HepG2 (cell line): Measurements from ENCODE around the gene HOXD1. TPM values are rescaled to one million over a fixed set of nuclear protein-coding genes. Genes with fewer than 3 reads are reported as not detected.
A peak's percentile ranks its signal among the peaks of the same experiment; 100 is the strongest.

Source experiments
- ATAC-seq: fragments of 200-7000 bp; cut with Tn5 transposase; 3 replicates; pipeline ENCODE4 v1.9.1; 2020; ENCODE audit warnings: mild to moderate bottlenecking, moderate library complexity
- BruUV-seq: library from RNA; stranded (reverse); fragments of 400-500 nt; replicated peaks from 2 replicates; lab custom pipeline; 2021; lab: Mats Ljungman, UMichigan
- CTCF ChIA-PET: fragments of 300-600 bp; formaldehyde crosslinking; extraction: SDS; loops from one replicate; lab custom pipeline; 2021; ENCODE audit warnings: low total read pairs, inconsistent platforms, low intra/inter-chr PET ratio; lab: Yijun Ruan, JAX
- POLR2A ChIA-PET: fragments of 350-600 bp; sonication (Branson Sonifier 250); formaldehyde crosslinking; loops from one replicate; lab custom pipeline; 2020; ENCODE audit warnings: antibody characterized with exemption, inconsistent platforms; lab: Yijun Ruan, JAX
- DNase-seq: peaks from one replicate; pipeline ENCODE4 v3.0.0-alpha.2; 2015; ENCODE audit warnings: low spot score
- FAIRE-seq: peaks from 3 replicates; lab custom pipeline; 2011; peaks lifted over from hg19 to GRCh38; lab: Jason Lieb, UNC
- H2AFZ ChIP-seq: one replicate; pipeline ENCODE4 v1.6.1; 2011; ENCODE audit warnings: low read length, inconsistent platforms
- H3K27ac ChIP-seq: fragments of 300-600 bp; 3 replicates; pipeline ENCODE4 v1.8.0; 2011; ENCODE audit warnings: mixed run types, mild to moderate bottlenecking, mixed read lengths, low read length, inconsistent platforms; ENCODE audit not compliant: insufficient read depth; ENCODE audit errors: extremely low read length
- H3K27me3 ChIP-seq, 2 experiments: fragments of 200-600 bp in 1 of 2; 2 replicates in 1 of 2; 3 replicates in 1 of 2; pipeline versions ENCODE4 v1.6.0 to v1.8.0; 2011; ENCODE audit warnings: low read length in 2 of 2, mild to moderate bottlenecking in 2 of 2, moderate library complexity in 2 of 2, inconsistent platforms in 1 of 2; ENCODE audit not compliant: insufficient read depth in 2 of 2, control insufficient read depth in 1 of 2
- H3K36me3 ChIP-seq, 2 experiments: fragments of 200-600 bp in 1 of 2; replicated peaks in 1 of 2; 2 replicates in 1 of 2; 3 replicates in 1 of 2; pipeline versions ENCODE4 v1.5.1 to v1.8.0; 2011; ENCODE audit warnings: low read length in 2 of 2, inconsistent platforms in 1 of 2; ENCODE audit not compliant: insufficient read depth in 2 of 2, control insufficient read depth in 1 of 2
- H3K4me1 ChIP-seq: 2 replicates; pipeline ENCODE4 v1.5.1; 2012; ENCODE audit warnings: low read length, inconsistent platforms; ENCODE audit not compliant: insufficient read depth
- H3K4me2 ChIP-seq: 2 replicates; pipeline ENCODE4 v1.6.0; 2011; ENCODE audit warnings: low read depth, low read length, inconsistent platforms
- H3K4me3 ChIP-seq, 3 experiments: fragments of 200-600 bp in 1 of 3; sonication (generic), shearing (Covaris generic) in 1 of 3; replicated peaks in 1 of 3; 2 replicates each; pipeline ENCODE4 v1.5.1; 2011 to 2016; ENCODE audit warnings: low read length in 3 of 3, inconsistent platforms in 2 of 3, low read depth in 2 of 3, mild to moderate bottlenecking in 2 of 3, control low read depth in 1 of 3, mixed read lengths in 1 of 3; ENCODE audit not compliant: insufficient read depth in 1 of 3
- H3K79me2 ChIP-seq: one replicate; pipeline ENCODE4 v1.6.1; 2011; ENCODE audit warnings: low read length, inconsistent platforms; ENCODE audit not compliant: insufficient read depth
- H3K9ac ChIP-seq: 2 replicates; pipeline ENCODE4 v1.6.0; 2011; ENCODE audit warnings: mild to moderate bottlenecking, low read depth, low read length, inconsistent platforms; ENCODE audit not compliant: insufficient read depth
- H3K9me3 ChIP-seq: 2 replicates; pipeline ENCODE4 v1.5.1; 2012; ENCODE audit warnings: mild to moderate bottlenecking, low read length
- H4K20me1 ChIP-seq: 2 replicates; pipeline ENCODE4 v1.6.0; 2011; ENCODE audit warnings: inconsistent platforms, mild to moderate bottlenecking, low read length, moderate library complexity; ENCODE audit not compliant: insufficient read depth
- FUBP1 ChIP-seq: sonication (generic); formaldehyde crosslinking; IDR thresholded peaks from 2 replicates; pipeline ENCODE4 v1.5.1; 2020; ENCODE audit warnings: missing genetic modification reagents, mild to moderate bottlenecking, borderline replicate concordance
- GATA4 ChIP-seq: sonication (generic); IDR thresholded peaks from 2 replicates; pipeline ENCODE4 v1.6.1; 2016; ENCODE audit warnings: antibody characterized with exemption, low read depth, borderline replicate concordance
- KLF12 ChIP-seq: sonication (generic); formaldehyde crosslinking; IDR thresholded peaks from 2 replicates; pipeline ENCODE4 v1.4.0; 2020; ENCODE audit warnings: missing genetic modification reagents, borderline replicate concordance
- MBNL3 ChIP-seq: fragments of 250-450 bp; sonication (Bioruptor Pico); conservative IDR thresholded peaks from 2 replicates; pipeline ENCODE4 v1.8.0; 2022; ENCODE audit warnings: mild to moderate bottlenecking, inconsistent platforms
- PAWR ChIP-seq: sonication (generic); formaldehyde crosslinking; IDR thresholded peaks from 2 replicates; pipeline ENCODE4 v1.4.0; 2020; ENCODE audit warnings: missing genetic modification reagents, mild to moderate bottlenecking, borderline replicate concordance
- SRY ChIP-seq: sonication (generic); formaldehyde crosslinking; IDR thresholded peaks from 2 replicates; pipeline ENCODE4 v1.8.0; 2022; ENCODE audit warnings: mild to moderate bottlenecking, missing genetic modification reagents
- ZNF253 ChIP-seq: sonication (generic); formaldehyde crosslinking; IDR thresholded peaks from 2 replicates; pipeline ENCODE4 v1.8.0; 2022; ENCODE audit warnings: mild to moderate bottlenecking, missing genetic modification reagents, borderline replicate concordance
- ZNF547 ChIP-seq: sonication (generic); formaldehyde crosslinking; IDR thresholded peaks from 2 replicates; pipeline ENCODE4 v1.5.1; 2020; ENCODE audit warnings: mild to moderate bottlenecking, missing genetic modification reagents
- ZNF720 ChIP-seq: sonication (generic); formaldehyde crosslinking; IDR thresholded peaks from 2 replicates; pipeline ENCODE4 v1.4.0; 2020; ENCODE audit warnings: missing genetic modification reagents
- ZSCAN29 ChIP-seq: sonication (generic); formaldehyde crosslinking; conservative IDR thresholded peaks from 2 replicates; pipeline ENCODE4 v1.4.0; 2020; ENCODE audit warnings: mild to moderate bottlenecking, missing genetic modification reagents
- WGBS: methylation state at CpG from one replicate; pipeline ENCODE4 v1.1.6; 2017; ENCODE audit warnings: low lambda C conversion rate; 5-methylcytosine and 5-hydroxymethylcytosine counted together
- in situ Hi-C: cut with HindIII; loops from 2 replicates; pipeline ENCODE4 v1.10.0; 2017; ENCODE audit warnings: low pct_unique_long_range_greater_than_20kb; ENCODE audit not compliant: extremely low pct_ligation_motif_present
- intact Hi-C: fragments of 100-400 bp; cut with micrococcal nuclease; formaldehyde crosslinking; loops from one replicate; pipeline ENCODE4 v1.10.0; 2022; ENCODE audit not compliant: unreplicated experiment
- polyA plus RNA-seq, 8 experiments: library from polyadenylated mRNA; depleted of rRNA in 3 of 8; stranded (reverse) in 7 of 8; unstranded in 1 of 8; fragments of >200 nt; fragmentation: Illumina TruSeq in 4 of 8; extraction: Trizol in 4 of 8; gene quantifications; 2 replicates each; pipeline versions ENCODE4 v1.2.1 to v1.2.3, GENCODE V29; 2011 to 2016; ENCODE audit warnings: low read depth in 4 of 8, missing spikeins in 1 of 8, mixed read lengths in 1 of 8; ENCODE audit not compliant: insufficient read depth in 1 of 8
- total RNA-seq, 5 experiments: library from RNA; depleted of rRNA; stranded (reverse); fragments of >200 nt; fragmentation: Illumina TruSeq; extraction: Trizol; gene quantifications; 2 replicates each; pipeline ENCODE4 v1.2.3, GENCODE V29; 2016; ENCODE audit warnings: low read depth in 1 of 5

Gene HOXD1
- total and polyA plus RNA-seq, 2 of the 13 experiments (the other 11 are each of a cell fraction or from before 2014, with no cell fraction given), result 10.0 to 22.3 TPM

GRCh38 chr2:176156807-176157498 is 31.5 kb upstream of the HOXD1 start, which contains the start of gene HOXD3:
TSS of gene HOXD3 (plus strand) at chr2:176157307. CDS start at chr2:176169115, 11,808 bp downstream.
- no peak for TF ChIP-seq ZNF547
- TF ChIP-seq FUBP1 (CRISPR knock-in tag), result no peak
- no peak for TF ChIP-seq KLF12
- TF ChIP-seq GATA4, result no peak
- no peak for TF ChIP-seq ZSCAN29 (CRISPR knock-in tag)
- no peak for TF ChIP-seq SRY (CRISPR knock-in tag)
- TF ChIP-seq ZNF720 (CRISPR knock-in tag), result no peak
- no peak for TF ChIP-seq MBNL3 (CRISPR knock-in tag)
- no peak for TF ChIP-seq ZNF253 (CRISPR knock-in tag)
- no peak for TF ChIP-seq PAWR (CRISPR knock-in tag)
- Histone ChIP-seq H3K4me3 (peak within 1 kb of the TSS in 1 of 3 experiments; percentile 24; a peak in 2 of 6 replicates), H3K27me3 (peaks cover 12 to 93% of the 10 kb centered on the region in 2 experiments), H3K4me1 (peaks cover 42% of the 10 kb centered on the region), H2AFZ (no peak within 1 kb of the TSS), H3K27ac (no peak within 1 kb of the TSS), H3K4me2 (peak within 1 kb of the TSS; percentile 8), H3K36me3 (no peaks in the 10 kb centered on the region), H3K9me3 (no peaks in the 10 kb centered on the region), H4K20me1 (no peaks in the 10 kb centered on the region), H3K9ac (no peak within 1 kb of the TSS), H3K79me2 (no peaks in the 10 kb centered on the region)
- no peak for FAIRE-seq
- ATAC-seq, result no peak
- WGBS, result 51% methylated on average over 47 of the region's 48 CpGs
- no TSS peak for BruUV-seq
- intact Hi-C loops (no loop called here), in situ Hi-C loops (no loop called here)
- ChIA-PET POLR2A (no interaction called here), CTCF (no interaction called here)
- no peak for DNase-seq
